Neuronal stem cell (in vitro differentiated cells): Measurements from ENCODE around the gene CYB561D2. TPM values are rescaled to one million over a fixed set of nuclear protein-coding genes. Genes with fewer than 3 reads are reported as not detected.
A peak's percentile ranks its signal among the peaks of the same experiment; 100 is the strongest.

ENCODE experiments used
- DNase-seq: peaks from one replicate; pipeline ENCODE4 v3.0.0-alpha.2; 2013; ENCODE audit warnings: low spot score
- H2AFZ ChIP-seq: one replicate; pipeline ENCODE4 v1.6.1; 2013; ENCODE audit warnings: mild to moderate bottlenecking, low read length, inconsistent platforms
- H2AK5ac ChIP-seq: 2 replicates; pipeline ENCODE4 v1.6.1; 2013; ENCODE audit warnings: low read depth, mild to moderate bottlenecking, inconsistent platforms, low read length, moderate library complexity, mixed read lengths
- H2BK120ac ChIP-seq: 2 replicates; pipeline ENCODE4 v1.6.1; 2013; ENCODE audit warnings: low read depth, mild to moderate bottlenecking, inconsistent platforms, low read length, moderate library complexity, mixed read lengths
- H2BK12ac ChIP-seq: one replicate; pipeline ENCODE4 v1.6.1; 2013; ENCODE audit warnings: low read length, inconsistent platforms
- H2BK15ac ChIP-seq: 2 replicates; pipeline ENCODE4 v1.6.1; 2013; ENCODE audit warnings: mild to moderate bottlenecking, low read length, inconsistent platforms, mixed read lengths
- H2BK5ac ChIP-seq: one replicate; pipeline ENCODE4 v1.6.1; 2013; ENCODE audit warnings: inconsistent platforms, mild to moderate bottlenecking, low read length, moderate library complexity
- H3K14ac ChIP-seq: one replicate; pipeline ENCODE4 v1.6.1; 2013; ENCODE audit warnings: low read length, inconsistent platforms
- H3K18ac ChIP-seq: 2 replicates; pipeline ENCODE4 v1.6.1; 2013; ENCODE audit warnings: low read length, inconsistent platforms
- H3K23ac ChIP-seq: 2 replicates; pipeline ENCODE4 v1.6.1; 2013; ENCODE audit warnings: low read depth, mild to moderate bottlenecking, mixed read lengths, low read length, inconsistent platforms; ENCODE audit not compliant: poor library complexity
- H3K27ac ChIP-seq: replicated peaks from 3 replicates; pipeline ENCODE4 v1.5.1; 2013; ENCODE audit warnings: low read length, inconsistent platforms
- H3K27me3 ChIP-seq, 3 experiments: 2 replicates each; pipeline ENCODE4 v1.6.1; 2013; ENCODE audit warnings: low read length in 3 of 3, mild to moderate bottlenecking in 2 of 3, inconsistent platforms in 1 of 3, low read depth in 1 of 3, mixed read lengths in 1 of 3, moderate library complexity in 1 of 3; ENCODE audit not compliant: control insufficient read depth in 3 of 3, insufficient read depth in 3 of 3
- H3K36me3 ChIP-seq, 2 donors: replicated peaks in 1 of 2; 2 replicates each; pipeline ENCODE4 v1.6.1; 2013; ENCODE audit warnings: low read length in 2 of 2; ENCODE audit not compliant: control insufficient read depth in 2 of 2, insufficient read depth in 2 of 2
- H3K4ac ChIP-seq: 2 replicates; pipeline ENCODE4 v1.6.1; 2013; ENCODE audit warnings: inconsistent platforms, mild to moderate bottlenecking, low read length, moderate library complexity
- H3K4me1 ChIP-seq, 2 donors: 1 replicate in 1 of 2; 2 replicates in 1 of 2; pipeline ENCODE4 v1.6.1; 2013; ENCODE audit warnings: low read length in 2 of 2, low read depth in 1 of 2; ENCODE audit not compliant: control insufficient read depth in 2 of 2, insufficient read depth in 1 of 2
- H3K4me2 ChIP-seq: one replicate; pipeline ENCODE4 v1.6.1; 2013; ENCODE audit warnings: mild to moderate bottlenecking, low read length, inconsistent platforms; ENCODE audit not compliant: insufficient read depth, poor library complexity, severe bottlenecking
- H3K4me3 ChIP-seq, 2 donors: 2 replicates each; pipeline ENCODE4 v1.5.1; 2013; ENCODE audit warnings: low read length in 2 of 2, mild to moderate bottlenecking in 2 of 2, inconsistent platforms in 1 of 2, moderate library complexity in 1 of 2
- H3K79me1 ChIP-seq: one replicate; pipeline ENCODE4 v1.6.1; 2013; ENCODE audit warnings: low read depth, mild to moderate bottlenecking, inconsistent platforms, low read length, moderate library complexity
- H3K9ac ChIP-seq: one replicate; pipeline ENCODE4 v1.6.1; 2013; ENCODE audit warnings: mild to moderate bottlenecking, low read depth, low read length, inconsistent platforms; ENCODE audit not compliant: poor library complexity
- H3K9me3 ChIP-seq, 2 donors: replicated peaks in 1 of 2; 2 replicates each; pipeline versions ENCODE3 to v1.6.1; 2013; ENCODE audit warnings: low read length in 2 of 2, mild to moderate bottlenecking in 2 of 2, inconsistent platforms in 1 of 2, low read depth in 1 of 2, mixed read lengths in 1 of 2, moderate library complexity in 1 of 2; ENCODE audit not compliant: control insufficient read depth in 2 of 2, insufficient read depth in 1 of 2
- H4K8ac ChIP-seq: one replicate; pipeline ENCODE4 v1.6.1; 2013; ENCODE audit warnings: low read depth, mild to moderate bottlenecking, inconsistent platforms, low read length, moderate library complexity
- H4K91ac ChIP-seq: one replicate; pipeline ENCODE4 v1.6.1; 2013; ENCODE audit warnings: low read length, low read depth, mild to moderate bottlenecking, inconsistent platforms; ENCODE audit not compliant: poor library complexity
- WGBS, 2 donors: extraction: QIAGEN DNeasy Blood & Tissue Kit; methylation state at CpG; one replicate each; pipeline ENCODE4 v1.1.7; 2013; ENCODE audit warnings: missing lambda C conversion rate in 2 of 2, mixed read lengths in 1 of 2; ENCODE audit not compliant: insufficient read length in 2 of 2, insufficient replicate concordance in 1 of 2; ENCODE audit errors: extremely low coverage in 2 of 2; 5-methylcytosine and 5-hydroxymethylcytosine counted together
- polyA plus RNA-seq, 2 experiments: library from polyadenylated mRNA; stranded (reverse); fragments of 200-250 nt; gene quantifications; one replicate each; pipeline ENCODE4 v1.2.3, GENCODE V29; 2013

The CYB561D2 gene, protein sequence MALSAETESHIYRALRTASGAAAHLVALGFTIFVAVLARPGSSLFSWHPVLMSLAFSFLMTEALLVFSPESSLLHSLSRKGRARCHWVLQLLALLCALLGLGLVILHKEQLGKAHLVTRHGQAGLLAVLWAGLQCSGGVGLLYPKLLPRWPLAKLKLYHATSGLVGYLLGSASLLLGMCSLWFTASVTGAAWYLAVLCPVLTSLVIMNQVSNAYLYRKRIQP
- polyA plus RNA-seq (2013, experiment 1 of 2): 6.9 TPM
- 7.1 TPM for polyA plus RNA-seq (2013, experiment 2 of 2)

- peak within 1 kb of the TSS; percentile 84 for H3K27ac ChIP-seq
Measured at GRCh38 chr3:50350527-50351322, at the start of gene CYB561D2, which contains the start of gene NPRL2. Gene CYB561D2 (plus strand): TSS chr3:50350862. CDS start chr3:50351434, 572 bp downstream. Gene NPRL2 (minus strand): TSS chr3:50350775. CDS start chr3:50350652, 123 bp downstream.

DNA sequence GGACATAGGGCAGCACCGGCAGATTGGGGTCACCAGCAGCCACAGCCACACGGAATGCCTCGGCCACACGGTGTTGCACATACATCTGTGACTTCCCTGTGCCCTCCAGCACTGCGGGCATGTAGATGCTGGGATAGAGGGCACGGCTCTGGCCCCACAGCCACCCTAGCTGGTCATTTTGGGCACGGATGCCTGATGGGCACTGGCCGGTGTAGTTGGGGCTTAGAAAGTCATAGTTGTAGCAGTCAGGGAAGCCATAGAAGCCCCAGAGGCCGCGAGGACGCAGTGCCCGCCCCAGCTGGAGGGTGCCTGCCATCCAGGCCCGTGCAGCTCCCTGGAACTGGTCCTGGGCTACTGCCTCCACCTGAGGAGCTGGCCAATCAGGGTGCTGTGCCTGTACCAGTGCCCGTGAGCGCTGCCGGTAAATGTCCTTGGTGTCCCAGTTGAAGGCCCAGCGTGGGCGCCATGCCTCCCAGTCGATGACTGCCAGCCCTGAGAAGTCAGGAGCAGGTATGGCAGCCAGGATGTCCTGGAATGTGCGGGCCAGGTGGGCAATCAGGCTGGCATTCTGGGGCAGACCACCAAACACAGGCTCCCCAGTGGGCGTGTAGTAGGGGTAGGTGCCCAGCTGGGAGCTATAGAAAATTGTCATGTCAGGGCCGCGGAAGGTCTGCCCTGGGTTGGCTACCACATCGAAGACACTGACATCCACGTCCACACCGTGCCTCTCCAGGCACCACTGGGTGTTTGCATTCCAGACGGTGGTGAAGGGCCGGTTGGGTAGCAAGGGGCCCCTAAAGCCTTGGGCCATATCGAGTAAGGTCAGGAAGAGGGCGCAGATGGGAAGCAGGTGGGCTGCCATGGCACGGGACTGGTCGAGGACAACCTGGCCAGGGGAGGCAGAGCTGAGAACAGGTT is 48.3 kb upstream of the CYB561D2 start:
- Histone ChIP-seq H3K4me1 (peaks cover 12 to 14% of the 10 kb centered on the region in 2 donors), H2BK15ac (peak overlapping the region; percentile 69), H3K36me3 (no peaks in the 10 kb centered on the region), H2AFZ (no peak overlapping the region), H3K9ac (peak overlapping the region; percentile 78), H3K9me3 (no peaks in the 10 kb centered on the region), H4K91ac (no peak overlapping the region), H3K4ac (peak overlapping the region; percentile 72), H3K27ac (no peak overlapping the region), H2AK5ac (peak overlapping the region; percentile 96), H4K8ac (peak overlapping the region; percentile 45), H3K18ac (peak overlapping the region; percentile 70), H3K14ac (peak overlapping the region; percentile 84), H3K27me3 (no peaks in the 10 kb centered on the region), H2BK120ac (no peak overlapping the region), H3K4me3 (peak overlapping the region in 1 of 2 donors; percentile 11), H3K4me2 (no peak overlapping the region), H3K79me1 (no peaks in the 10 kb centered on the region), H3K23ac (no peak overlapping the region), H2BK5ac (peak overlapping the region; percentile 88), H2BK12ac (no peak overlapping the region)
- no CpG with 5 or more reads among the region's 32 CpGs for WGBS, 2 donors
- no peak for DNase-seq

More at GRCh38 chr3:50350527-50351322, at the start of gene CYB561D2, which contains the start of gene NPRL2:
- H3K4me1 ChIP-seq: peaks cover 10 to 13% of the 10 kb centered on the region in 2 donors
- peak within 1 kb of the TSS; percentile 99 for H3K14ac ChIP-seq
- H4K91ac ChIP-seq: no peak within 1 kb of the TSS
- H2BK120ac ChIP-seq: no peak within 1 kb of the TSS
- peak; percentile 85 for DNase-seq
- H3K18ac ChIP-seq: peak within 1 kb of the TSS; percentile 99
- H3K27me3 ChIP-seq: peaks cover 0 to 3% (median 0%) of the 10 kb centered on the region in 3 experiments
- peak within 1 kb of the TSS; percentile 94 for H3K4me2 ChIP-seq
- H2AK5ac ChIP-seq: peak within 1 kb of the TSS; percentile 76
- H2BK5ac ChIP-seq: peak within 1 kb of the TSS; percentile 97
- peak within 1 kb of the TSS; percentile 90 for H3K23ac ChIP-seq
- no peaks in the 10 kb centered on the region for H3K9me3 ChIP-seq
- peak within 1 kb of the TSS; percentile 98 for H3K9ac ChIP-seq
- peak within 1 kb of the TSS; percentile 97 for H2AFZ ChIP-seq
- H4K8ac ChIP-seq: no peak within 1 kb of the TSS
- peak within 1 kb of the TSS; percentile 64 for H2BK15ac ChIP-seq
- peaks cover 39 to 48% of the 10 kb centered on the region in 2 donors for H3K36me3 ChIP-seq
- peaks cover 3% of the 10 kb centered on the region for H3K79me1 ChIP-seq
- WGBS, 2 donors: no CpG with 5 or more reads among the region's 64 CpGs
- peak within 1 kb of the TSS; percentile 8 for H3K4ac ChIP-seq
- H3K4me3 ChIP-seq: peak within 1 kb of the TSS; percentile 84 to 92
- peak within 1 kb of the TSS; percentile 87 for H2BK12ac ChIP-seq

DNA sequence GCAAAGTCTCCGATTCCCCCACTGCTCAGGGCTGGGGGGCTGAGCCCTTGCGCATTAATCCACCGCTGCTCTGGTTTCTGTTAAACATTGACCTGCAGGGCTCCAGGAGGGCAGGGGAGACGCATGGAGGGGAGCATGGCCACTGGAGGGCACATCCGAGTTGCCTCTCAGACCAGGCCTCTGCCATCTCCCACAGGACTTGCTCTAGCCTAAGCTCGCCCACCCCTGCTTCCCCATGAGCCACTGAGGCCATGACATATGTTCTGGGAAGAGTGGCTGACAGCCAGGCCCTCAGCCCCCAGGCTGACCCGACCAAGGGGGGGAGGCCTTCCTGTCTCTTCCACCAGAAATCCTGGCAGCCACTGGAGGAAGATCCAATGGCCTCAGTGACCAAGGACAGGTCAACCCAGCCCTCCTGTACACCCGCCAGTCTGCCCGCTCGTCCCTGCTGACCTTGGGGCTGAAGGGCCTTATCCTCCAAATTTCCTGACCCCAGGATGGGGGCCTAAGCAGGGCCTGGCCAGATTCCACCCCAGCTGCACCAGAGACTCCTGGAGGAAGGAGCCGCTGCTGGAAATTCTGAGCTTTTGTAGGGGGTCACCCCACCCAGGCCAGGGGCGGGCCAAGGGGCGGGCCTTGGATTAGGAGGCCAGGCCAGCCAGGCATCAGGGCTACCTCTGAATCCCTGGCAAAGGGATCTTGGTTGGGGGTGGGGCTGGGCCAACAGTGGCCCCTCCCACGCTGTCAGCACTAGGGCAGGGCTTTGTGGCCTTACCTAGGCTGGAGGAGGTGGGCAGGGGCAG is 47.4 kb upstream of the CYB561D2 start, which contains the start of gene HYAL1:
Gene HYAL1 (minus strand): TSS at position 562 of the 803 bp plus-strand sequence. CDS start 618 bp downstream, outside the sequence.
- Histone ChIP-seq H3K4me1 (peaks cover 12 to 14% of the 10 kb centered on the region in 2 donors), H2AFZ (no peak within 1 kb of the TSS), H3K36me3 (no peaks in the 10 kb centered on the region), H3K4me3 (no peak within 1 kb of the TSS), H2AK5ac (peak within 1 kb of the TSS; percentile 96), H3K4me2 (no peak within 1 kb of the TSS), H2BK5ac (peak within 1 kb of the TSS; percentile 88), H2BK15ac (peak within 1 kb of the TSS; percentile 69), H3K14ac (peak within 1 kb of the TSS; percentile 84), H4K8ac (peak within 1 kb of the TSS; percentile 45), H3K4ac (peak within 1 kb of the TSS; percentile 72), H2BK120ac (no peak within 1 kb of the TSS), H3K79me1 (no peaks in the 10 kb centered on the region), H3K27ac (peak within 1 kb of the TSS; percentile 50), H4K91ac (no peak within 1 kb of the TSS), H2BK12ac (peak within 1 kb of the TSS; percentile 14), H3K23ac (peak within 1 kb of the TSS; percentile 60), H3K9ac (peak within 1 kb of the TSS; percentile 78), H3K27me3 (no peaks in the 10 kb centered on the region), H3K9me3 (no peaks in the 10 kb centered on the region), H3K18ac (peak within 1 kb of the TSS; percentile 79)
- WGBS, 2 donors: no CpG with 5 or more reads among the region's 14 CpGs
- DNase-seq: no peak
